NK-92 treated with Interleukin-12 subunit alpha and Interleukin-12 subunit beta, amount 100 ng/mL, for 24 hours (cell line): ENCODE measurements around the gene PIP5K1B.
"Not testable (repeated sequence)": the region's sequence is repeated elsewhere in the genome, so short reads cannot be mapped to it uniquely, and the experiment has no call there.

Source experiments
- DNase-seq: peaks from one replicate; lab custom pipeline; 2025; lab: John Stamatoyannopoulos, UW

Gene PIP5K1B, protein sequence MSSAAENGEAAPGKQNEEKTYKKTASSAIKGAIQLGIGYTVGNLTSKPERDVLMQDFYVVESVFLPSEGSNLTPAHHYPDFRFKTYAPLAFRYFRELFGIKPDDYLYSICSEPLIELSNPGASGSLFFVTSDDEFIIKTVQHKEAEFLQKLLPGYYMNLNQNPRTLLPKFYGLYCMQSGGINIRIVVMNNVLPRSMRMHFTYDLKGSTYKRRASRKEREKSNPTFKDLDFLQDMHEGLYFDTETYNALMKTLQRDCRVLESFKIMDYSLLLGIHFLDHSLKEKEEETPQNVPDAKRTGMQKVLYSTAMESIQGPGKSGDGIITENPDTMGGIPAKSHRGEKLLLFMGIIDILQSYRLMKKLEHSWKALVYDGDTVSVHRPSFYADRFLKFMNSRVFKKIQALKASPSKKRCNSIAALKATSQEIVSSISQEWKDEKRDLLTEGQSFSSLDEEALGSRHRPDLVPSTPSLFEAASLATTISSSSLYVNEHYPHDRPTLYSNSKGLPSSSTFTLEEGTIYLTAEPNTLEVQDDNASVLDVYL

DNA sequence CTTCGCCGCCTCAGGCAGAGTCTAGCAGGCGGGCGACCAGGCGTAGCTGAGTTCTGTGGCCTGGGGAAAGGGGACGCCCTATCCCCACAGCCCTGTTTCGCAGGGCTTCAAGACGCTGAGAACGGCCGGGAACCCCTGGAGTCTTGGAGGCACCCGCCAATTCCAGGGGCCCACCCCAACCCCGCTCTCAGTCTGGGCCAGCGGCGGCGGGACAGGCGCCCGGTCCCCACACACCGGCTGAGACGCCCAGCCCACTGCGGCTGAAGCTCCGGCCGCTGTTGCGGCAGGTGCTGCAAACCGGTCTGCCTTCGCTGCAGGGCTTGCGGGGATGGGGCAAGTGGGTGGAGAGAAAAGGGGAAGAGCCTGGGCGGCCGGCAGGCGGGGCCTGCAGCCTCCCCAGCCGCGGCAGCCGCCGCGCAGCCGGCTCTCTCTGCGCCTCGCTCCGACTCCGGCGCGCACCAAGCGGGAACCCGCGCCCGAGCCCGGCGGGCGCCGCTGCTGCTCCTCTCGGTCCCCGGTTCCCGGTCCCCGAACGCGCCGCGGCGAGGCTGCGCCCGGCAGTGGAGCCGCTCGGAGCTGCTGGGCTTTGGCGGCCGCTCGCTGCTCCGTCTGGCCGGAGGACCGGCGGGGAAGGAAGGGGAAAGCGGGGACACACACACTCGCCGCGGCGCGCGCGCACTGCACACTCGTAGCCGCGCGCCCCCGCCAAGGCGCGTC lies at the start of gene PIP5K1B:
PIP5K1B (plus strand) TSS at position 427 of the 717 bp plus-strand sequence. CDS start 117,375 bp downstream, outside the sequence.
- DNase-seq: no peak

DNA sequence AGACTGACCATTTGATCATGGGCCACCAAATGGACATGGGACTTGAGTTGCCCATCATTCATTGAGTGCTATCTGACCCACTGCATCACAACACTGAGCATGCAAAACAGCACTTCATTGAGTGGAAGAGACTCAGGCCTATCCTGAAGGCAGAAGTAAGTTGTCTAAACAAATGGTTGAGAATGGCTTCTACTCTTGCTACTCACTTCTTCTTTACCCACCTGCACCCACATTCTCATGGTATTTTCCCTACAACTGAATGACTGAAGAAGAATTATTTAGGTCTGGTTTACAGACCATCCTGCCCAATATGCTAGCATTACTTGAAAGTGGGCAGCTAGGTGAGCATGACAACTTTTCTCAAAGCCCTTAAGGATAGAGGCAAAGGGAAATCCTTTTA lies 41.0 kb upstream of the PIP5K1B start:
- DNase-seq: no peak

DNA sequence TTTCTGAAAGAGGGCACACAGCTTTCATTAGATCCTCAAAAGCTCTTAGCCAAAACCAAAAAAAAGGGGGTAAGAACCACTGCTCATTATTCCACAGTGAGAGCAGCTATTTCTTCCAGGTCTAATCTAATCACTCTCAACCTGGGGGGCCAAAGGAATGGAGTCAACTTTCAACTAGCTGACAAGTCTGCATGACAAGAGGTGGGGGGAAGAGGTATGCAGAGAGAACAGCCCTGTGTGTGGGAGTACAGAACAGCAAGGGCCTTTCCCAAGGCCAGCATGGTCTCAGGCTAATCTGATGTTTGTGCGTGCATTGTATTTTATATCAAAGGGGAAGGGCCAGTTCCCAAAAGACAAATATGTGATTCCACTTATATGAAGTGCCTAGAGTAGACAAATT lies 36.9 kb upstream of the PIP5K1B start:
- DNase-seq: no peak

DNA sequence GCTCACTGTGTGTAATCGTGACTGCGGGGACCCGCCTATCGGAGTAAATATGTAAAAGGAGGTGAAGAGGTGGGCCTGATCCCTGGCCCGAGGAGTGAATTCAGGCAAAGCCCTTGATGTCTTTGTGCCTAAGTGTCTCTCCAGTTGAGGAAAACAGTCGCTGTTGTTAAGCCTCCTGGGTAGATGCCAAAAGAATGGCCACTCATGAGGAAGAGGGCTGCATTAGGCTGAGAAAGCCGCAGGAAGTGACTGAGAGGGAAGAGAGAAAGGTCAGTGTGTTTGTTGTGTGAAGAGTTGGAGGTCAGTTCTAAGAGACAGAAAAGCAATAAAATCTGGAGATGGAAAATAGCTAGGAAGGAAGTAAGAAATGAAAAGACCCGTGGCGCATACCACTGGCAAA lies 35.8 kb upstream of the PIP5K1B start:
- no peak for DNase-seq

DNA sequence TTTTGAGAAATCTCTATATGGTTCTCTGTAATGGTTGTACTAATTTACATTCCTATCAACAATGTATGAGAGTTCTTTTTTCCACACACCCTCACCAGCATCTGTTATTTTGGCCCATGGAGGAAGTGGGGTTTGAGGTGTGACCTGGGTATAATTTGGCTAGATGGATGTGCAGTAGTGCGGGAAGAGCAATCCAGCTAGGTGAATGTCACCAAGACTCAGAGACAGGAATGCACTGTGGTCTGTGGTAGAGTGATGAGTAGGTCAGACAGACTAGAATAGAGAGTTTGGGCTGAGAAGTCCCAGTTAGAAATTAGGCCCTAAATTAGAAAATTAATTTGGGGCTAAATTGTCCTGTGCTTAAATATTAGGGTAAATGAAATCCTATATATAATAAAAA lies 32.8 kb upstream of the PIP5K1B start:
- DNase-seq: no peak

DNA sequence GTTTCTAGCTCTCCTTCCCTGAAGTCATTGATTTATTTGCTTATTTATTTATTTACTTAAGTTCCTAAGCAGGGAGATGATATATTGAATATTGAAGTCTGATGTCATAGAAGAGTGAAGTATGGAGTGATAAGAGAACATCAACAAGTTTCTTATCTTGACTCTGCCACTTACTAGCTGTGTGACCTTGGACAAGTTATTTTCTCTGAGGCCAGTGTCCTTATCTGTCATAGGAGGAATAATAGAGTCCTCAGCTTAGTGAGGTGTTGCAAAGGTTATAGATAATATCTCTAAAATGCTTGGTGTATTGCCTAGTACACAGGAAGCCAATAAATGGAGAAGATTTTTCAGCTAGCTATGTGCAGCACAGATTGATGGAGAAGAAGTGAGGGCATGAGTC lies 32.4 kb upstream of the PIP5K1B start:
- DNase-seq: no peak

DNA sequence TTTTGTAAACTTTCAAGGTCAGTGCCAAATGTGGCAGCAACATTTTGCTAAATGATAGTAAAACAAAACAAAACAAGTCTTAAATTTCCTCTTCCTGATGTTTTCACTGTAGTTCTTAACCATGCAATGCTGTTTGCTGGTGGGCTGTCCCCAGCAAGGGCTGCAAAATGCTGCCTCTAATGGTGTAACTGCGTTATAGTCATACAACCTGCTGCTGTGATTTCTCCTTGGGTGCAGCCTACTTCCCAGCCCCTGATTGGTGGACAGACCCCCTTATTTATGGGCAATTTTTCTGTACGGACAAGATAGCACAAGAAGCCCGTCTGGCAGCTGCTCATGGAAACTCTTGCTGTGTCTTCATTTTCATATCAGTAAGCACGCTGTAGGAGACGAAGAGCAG lies 26.6 kb upstream of the PIP5K1B start:
- no peak for DNase-seq

DNA sequence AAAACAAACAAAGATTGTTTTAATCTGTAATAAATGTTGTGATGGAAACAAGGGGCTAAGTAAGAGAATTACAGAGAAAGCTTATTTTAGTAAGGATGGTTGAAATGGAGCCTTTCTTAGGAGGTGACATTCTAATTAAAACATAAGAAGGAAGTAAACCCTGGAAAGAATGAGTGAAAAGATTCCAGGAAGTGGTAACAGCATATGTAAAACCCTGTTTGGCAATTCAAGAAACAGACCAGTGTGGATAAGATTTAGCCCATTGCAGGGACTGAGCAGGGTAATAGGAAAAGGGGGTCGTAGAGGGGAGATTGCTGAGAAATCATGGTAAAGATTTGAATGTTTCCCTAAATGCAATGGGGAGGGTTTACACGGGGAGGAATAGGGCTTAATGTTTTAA lies 21.6 kb upstream of the PIP5K1B start:
- DNase-seq: no peak

DNA sequence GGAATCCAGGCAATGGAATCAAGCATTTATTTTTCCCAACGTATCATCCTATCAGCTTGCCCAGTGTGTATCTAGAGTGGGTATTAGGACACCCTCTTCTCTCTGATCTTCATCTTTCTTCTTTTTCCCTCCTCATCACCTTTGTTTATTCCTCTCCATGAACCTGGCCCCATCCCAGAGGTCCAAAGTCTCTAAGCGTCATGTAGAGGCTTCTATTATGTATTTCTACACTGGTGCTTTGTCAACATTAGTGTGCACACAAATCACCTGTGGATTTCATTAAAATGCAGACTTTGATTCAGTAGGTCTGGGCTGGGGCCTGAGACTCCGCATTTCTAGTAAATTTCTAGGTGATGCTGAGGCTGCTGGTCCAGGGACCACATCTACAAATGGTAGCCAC lies 19.8 kb upstream of the PIP5K1B start:
- DNase-seq: no peak

DNA sequence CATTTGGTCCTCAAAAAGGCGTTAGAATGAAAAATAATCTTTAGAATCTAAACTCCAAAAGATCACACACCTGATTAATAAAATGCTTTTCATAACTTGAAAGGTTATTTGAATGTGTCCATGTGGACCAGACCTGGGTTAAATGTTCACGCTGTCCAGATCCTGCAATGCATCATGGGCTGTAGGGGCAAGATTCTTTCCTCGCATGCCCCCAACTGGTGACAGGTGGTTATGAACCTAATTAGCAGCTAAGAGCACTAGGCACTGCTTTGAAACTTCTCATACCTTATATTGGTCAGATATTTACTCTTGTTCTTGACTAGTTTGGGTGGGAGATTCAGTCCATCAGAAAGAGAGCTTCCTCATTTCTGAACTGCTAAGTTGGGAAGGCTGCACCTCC lies 19.3 kb upstream of the PIP5K1B start:
- no peak for DNase-seq

DNA sequence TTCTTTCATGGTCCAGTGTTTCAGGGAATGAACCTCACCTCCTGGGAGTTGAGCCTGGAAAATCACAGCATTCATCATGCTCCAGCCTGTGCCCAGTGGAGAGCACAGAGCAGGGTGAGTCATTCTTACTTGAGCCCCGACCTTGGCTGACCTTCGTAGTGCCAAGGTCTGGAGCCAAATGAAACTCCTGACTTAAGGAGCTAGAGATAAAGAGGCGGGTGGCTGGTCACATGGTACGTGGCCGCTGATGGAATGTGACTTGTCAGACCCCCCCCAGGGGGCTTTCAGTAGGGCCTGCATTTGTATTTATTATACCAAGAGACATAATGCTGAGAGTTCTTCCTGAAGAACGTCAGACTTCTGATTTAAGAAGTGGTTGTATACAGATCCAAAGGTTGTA lies 15.0 kb upstream of the PIP5K1B start:
- DNase-seq: no peak

DNA sequence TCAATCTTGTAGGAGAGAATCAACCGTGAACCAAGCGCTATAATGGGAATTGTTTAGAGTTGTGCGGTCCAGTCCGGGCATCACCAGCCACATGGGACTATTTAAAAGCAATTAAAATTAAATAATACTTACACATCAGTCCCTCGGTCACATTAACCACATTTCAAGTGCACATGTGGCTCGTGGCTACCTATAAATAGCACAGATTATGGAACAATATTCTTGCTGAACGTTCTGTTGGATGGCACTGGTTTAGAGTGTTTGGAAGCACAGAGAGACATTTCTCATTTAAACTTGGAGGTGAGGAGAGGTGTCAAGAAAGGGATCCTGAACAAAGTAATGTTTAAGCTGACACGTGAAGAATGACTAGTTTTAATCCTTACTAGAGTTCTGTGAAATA lies 12.5 kb upstream of the PIP5K1B start:
- DNase-seq: no peak

DNA sequence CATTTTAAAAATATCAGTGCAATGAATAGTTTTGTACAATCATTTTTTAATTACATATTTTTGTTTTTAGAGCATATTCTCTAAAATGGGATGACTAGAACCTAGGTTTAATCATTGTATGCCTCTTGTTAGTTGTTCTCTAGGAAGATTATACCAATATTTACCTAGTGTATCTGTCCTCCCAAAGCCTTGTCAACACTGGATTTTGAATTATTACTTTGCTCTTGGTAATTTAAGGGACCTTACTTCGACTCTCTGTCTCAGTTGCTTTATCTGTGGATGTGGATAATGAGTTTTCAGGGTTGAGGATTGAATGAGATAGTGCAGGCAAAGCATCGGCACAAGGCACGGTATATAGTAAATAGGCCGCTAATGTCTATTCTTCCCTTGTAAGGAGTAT lies 10.9 kb upstream of the PIP5K1B start:
- no peak for DNase-seq

DNA sequence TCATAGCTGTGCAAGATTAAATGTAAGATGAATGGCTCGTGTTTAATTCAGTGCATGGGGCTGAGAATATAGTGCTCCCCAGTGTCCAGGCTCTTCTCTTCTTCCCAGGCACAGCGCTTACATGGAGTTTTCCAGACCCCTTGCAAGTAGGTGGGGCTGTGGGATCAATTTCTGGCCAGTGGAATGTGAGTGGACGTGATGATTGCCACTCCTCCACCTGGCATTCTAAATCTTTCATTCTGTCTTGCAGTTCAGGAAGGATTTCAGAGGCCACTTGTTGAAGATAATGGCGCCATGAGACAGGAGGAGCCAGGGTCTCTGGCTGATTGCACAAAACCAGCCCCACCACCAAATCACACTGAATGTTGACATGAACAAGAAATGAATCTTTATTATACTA lies 7.2 kb upstream of the PIP5K1B start:
- no peak for DNase-seq

DNA sequence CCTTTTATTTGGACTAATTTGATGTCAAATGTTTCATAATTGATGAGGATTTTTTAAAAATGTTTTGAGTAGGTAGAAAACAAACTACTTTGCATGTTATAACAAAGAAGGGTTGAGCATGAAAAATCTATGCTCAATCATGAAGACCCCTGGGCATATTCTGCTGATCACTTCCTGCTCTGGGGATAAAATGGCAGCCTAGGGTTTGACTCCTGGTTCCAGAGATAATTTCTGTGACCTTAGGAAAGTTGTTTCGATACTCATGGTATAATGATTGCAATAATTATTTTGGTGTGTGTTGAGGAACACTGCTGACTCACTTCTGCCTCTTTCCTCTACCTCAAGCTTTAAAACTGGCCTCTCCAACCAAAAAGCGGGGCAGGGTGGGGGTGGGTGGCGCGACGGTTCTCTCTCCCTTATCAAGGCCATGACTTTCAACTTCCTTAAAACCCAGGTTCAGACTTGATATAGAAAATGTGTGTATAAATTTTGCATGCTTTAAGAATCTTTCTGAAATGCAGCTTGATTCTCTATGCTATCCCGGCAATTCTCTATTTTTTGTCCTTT lies 6.0 kb upstream of the PIP5K1B start:
- DNase-seq: no peak

DNA sequence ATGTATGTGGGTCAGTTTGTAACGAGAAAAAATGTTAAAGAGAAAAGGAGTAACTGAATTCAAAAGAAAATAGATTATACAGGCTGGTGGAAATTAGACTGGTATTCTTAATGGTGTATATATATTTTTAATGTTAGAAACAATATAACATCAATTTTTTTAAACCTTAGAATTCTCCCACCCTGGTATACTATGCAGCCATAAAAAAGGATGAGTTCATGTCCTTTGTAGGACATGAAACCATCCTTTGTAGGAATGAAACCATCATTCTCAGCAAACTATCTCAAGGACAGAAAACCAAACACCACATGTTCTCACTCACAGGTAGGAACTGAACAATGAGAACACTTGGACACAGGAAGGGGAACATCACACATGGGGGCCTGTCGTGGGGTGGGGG lies 5.4 kb upstream of the PIP5K1B start:
- not testable (repeated sequence) for DNase-seq

DNA sequence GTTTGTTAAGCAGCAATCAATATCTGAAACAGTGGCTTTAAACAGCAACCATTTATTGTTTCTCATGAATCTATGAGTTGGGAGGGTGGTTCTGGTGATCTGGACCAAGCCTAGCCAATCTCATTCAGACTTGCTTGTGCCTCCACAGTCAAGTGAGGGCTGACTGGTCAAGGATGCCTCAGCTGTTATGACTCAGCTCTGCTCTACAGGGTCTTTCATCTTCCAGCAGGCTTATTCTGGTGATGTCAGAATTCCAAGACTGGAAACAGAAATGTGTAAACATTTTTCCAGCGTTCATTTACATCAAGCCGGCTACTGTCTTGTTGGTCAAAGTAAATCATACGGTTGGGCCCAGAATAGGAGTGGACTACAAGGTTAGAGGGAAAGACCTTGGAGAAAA lies 2.5 kb upstream of the PIP5K1B start:
- no peak for DNase-seq

DNA sequence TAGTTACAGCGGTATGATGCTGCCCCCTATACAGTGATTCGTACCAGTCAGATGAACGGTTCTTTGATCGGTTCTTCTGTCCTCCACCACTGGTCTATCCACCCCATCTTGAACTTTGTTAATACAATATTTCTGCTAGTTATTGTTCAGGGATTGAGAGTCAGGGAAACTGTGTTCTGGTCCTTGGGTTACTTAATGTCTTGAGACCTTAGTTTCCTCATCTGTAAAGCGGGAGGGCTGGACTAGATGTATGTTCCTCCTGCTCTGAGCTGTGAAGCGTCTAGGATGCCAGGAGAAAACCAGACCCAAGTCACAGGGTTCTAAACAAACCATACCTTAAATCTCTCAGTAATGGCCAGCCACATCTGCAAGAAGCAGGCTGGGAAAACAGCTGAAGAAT lies 1.4 kb upstream of the PIP5K1B start:
- no peak for DNase-seq

DNA sequence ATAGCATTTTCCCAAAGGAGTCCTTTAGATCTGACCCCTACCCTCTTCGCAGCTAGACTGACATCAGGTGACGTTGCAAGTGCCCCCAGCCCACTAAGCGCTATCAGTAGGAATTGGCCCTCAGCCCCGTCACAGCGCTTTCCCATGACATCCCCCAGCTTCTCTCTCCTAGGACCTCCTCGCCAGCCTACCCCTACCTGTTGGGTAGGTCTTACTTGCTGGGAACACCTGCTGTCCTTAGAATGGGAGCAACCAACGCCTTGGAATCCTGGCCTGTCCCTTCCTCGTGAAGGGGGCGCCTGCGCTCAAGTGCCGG lies 584 bp upstream of the PIP5K1B start:
- no peak for DNase-seq

DNA sequence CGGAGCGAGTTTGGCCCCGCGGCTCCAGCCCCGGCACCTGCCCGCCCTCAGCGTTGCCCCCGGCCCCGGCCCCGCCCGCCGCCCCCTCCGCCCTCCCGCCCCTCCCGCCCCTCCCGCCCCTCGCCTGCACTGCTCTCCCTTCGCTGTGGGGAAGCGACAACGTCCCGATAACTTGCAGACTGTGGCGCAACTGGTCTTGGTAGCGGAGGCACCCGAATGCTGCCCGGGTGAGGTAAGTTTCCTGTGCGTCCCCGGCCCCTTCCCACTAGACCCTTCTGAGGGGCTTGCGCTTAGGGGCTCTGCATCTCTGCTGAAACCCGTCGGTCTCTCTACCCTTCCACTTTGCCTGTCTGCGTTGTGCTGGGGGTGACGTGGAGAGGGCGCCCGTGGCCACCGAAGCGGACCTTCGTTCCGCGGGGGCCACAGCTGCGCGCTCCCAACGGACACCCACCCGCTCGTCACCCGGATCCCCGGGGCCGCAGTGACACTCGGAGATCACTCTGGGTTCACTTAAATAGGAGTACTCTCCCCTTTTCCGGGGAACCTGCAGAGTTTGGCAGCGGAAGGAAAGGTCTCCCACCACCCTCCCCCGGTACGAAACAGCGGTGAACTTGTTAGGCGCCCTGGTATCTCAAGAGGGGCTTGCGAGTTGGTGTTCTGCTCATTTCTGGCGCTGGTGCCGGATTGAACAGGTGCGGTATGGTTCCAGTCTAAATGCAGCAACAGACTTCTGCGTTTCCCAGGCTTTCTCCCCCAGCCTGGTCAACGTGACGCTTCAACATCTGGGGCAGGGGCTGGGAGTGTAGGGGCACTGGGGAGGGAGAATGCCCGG lies 707 bp downstream of the PIP5K1B start:
- no peak for DNase-seq

DNA sequence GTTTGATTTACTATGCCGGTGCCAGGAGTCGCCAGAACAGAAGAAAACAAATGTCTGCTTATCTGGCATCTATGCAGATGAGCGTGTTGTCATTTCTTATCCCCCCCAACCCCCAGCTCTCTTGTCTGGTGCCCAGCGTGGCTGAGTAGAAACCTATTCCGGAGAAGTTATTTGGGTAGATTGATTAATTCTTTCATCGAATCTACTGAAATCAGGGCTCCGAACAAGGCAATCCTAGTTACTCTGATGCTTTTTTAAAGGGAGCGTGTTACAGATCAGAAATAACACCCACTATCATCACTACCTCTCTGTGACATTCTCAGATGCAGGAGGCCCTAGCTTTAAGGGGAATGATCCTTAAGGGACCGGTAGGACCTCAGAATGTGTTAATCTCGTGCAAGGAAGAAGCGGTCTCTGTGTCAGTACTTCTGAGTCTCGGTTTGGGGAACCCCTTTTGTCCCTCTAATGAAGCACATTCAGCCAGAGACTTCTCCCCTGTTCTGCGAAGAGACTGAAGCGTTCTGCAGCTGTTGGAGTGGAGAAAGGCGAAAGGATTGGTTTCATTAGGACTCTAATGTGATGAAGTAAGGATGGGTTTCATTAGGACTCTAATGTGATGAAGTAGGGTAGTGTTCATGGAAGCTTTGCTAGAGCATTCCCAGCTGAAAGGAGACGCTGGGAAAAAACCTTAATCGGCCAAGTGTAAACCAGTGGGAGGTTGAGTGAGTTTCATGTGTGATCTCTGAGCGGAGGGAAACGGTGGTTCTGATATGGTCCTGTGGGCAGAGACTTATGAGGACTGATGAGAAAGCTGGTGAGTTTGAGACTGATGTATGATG lies 1.5 kb downstream of the PIP5K1B start:
- no peak for DNase-seq
